Neural cell (in vitro differentiated cells): Measurements from ENCODE around the gene MALL. TPM values are rescaled to one million over a fixed set of nuclear protein-coding genes. Genes with fewer than 3 reads are reported as not detected.
"Not testable (repeated sequence)": the region's sequence is repeated elsewhere in the genome, so short reads cannot be mapped to it uniquely, and the experiment has no call there.

Experiments
- H2AFZ ChIP-seq: fragments of 200-600, 300-800 bp; sonication (generic), shearing (Covaris generic); 2 replicates; pipeline ENCODE4 v1.6.0; 2014; ENCODE audit warnings: low read depth, mild to moderate bottlenecking, antibody characterized with exemption, low read length, moderate library complexity
- H3F3A ChIP-seq: fragments of 200-600 bp; shearing (Covaris generic); 2 replicates; pipeline ENCODE4 v1.6.1; 2016; ENCODE audit warnings: mild to moderate bottlenecking, moderate library complexity, mixed read lengths, antibody characterized with exemption, low read length; ENCODE audit not compliant: insufficient read depth, poor library complexity, severe bottlenecking
- H3K27ac ChIP-seq: fragments of 200-600, 300-800 bp; sonication (generic), shearing (Covaris generic); 2 replicates; pipeline ENCODE4 v1.5.1; 2014; ENCODE audit warnings: mild to moderate bottlenecking, low read length, moderate library complexity
- H3K27me3 ChIP-seq: fragments of 300-800, 200-600 bp; sonication (generic), shearing (Covaris generic); 2 replicates; pipeline ENCODE4 v1.6.0; 2014; ENCODE audit warnings: mild to moderate bottlenecking, low read depth, low read length, moderate library complexity; ENCODE audit not compliant: insufficient read depth
- H3K36me3 ChIP-seq: fragments of 300-800, 200-600 bp; sonication (generic), shearing (Covaris generic); 2 replicates; pipeline ENCODE4 v1.5.1; 2014; ENCODE audit warnings: mild to moderate bottlenecking, antibody characterized with exemption, low read length, moderate library complexity; ENCODE audit not compliant: insufficient read depth
- H3K4me2 ChIP-seq: fragments of 300-800, 200-600 bp; sonication (generic), shearing (Covaris generic); 2 replicates; pipeline ENCODE4 v1.6.0; 2014; ENCODE audit warnings: mild to moderate bottlenecking, low read length
- H3K4me3 ChIP-seq: fragments of 300-800, 200-600 bp; sonication (generic), shearing (Covaris generic); 2 replicates; pipeline ENCODE4 v1.5.1; 2014; ENCODE audit warnings: mild to moderate bottlenecking, low read length, moderate library complexity
- H3K79me2 ChIP-seq: fragments of 200-600 bp; shearing (Covaris generic); replicated peaks from 2 replicates; pipeline ENCODE4 v1.6.0; 2014; ENCODE audit warnings: mild to moderate bottlenecking, low read length, moderate library complexity; ENCODE audit not compliant: insufficient read depth
- H3K9ac ChIP-seq: fragments of 300-800, 200-600 bp; sonication (generic), shearing (Covaris generic); 2 replicates; pipeline ENCODE4 v1.6.1; 2016; ENCODE audit warnings: mild to moderate bottlenecking, low read length, mixed read lengths
- H3K9me2 ChIP-seq: fragments of 200-600 bp; shearing (Covaris generic); 2 replicates; pipeline ENCODE4 v1.6.1; 2016; ENCODE audit warnings: mild to moderate bottlenecking, low read length, mixed read lengths; ENCODE audit not compliant: insufficient read depth
- H3K9me3 ChIP-seq: fragments of 200-600, 300-800 bp; sonication (generic), shearing (Covaris generic); 2 replicates; pipeline ENCODE4 v1.6.1; 2016; ENCODE audit warnings: mild to moderate bottlenecking, mixed run types, low read length, moderate library complexity, mixed read lengths
- H4K20me1 ChIP-seq: fragments of 200-600 bp; shearing (Covaris generic); 2 replicates; pipeline ENCODE4 v1.6.1; 2016; ENCODE audit warnings: mild to moderate bottlenecking, mixed run types; ENCODE audit not compliant: insufficient read depth
- EP300 ChIP-seq: fragments of 450-650 bp; conservative IDR thresholded peaks from 2 replicates; pipeline ENCODE4 v1.6.1; 2014; ENCODE audit warnings: antibody characterized with exemption, mild to moderate bottlenecking, moderate library complexity; ENCODE audit not compliant: poor library complexity, severe bottlenecking
- EZH2 ChIP-seq: fragments of 200-600, 300-800 bp; shearing (Covaris generic), sonication (generic); IDR thresholded peaks from 2 replicates; pipeline ENCODE4 v1.6.1; 2014; ENCODE audit warnings: antibody characterized with exemption, low read length, borderline replicate concordance, mild to moderate bottlenecking; ENCODE audit not compliant: insufficient read depth, poor library complexity, severe bottlenecking
- MXI1 ChIP-seq: fragments of 450-650 bp; conservative IDR thresholded peaks from 2 replicates; pipeline ENCODE4 v1.6.1; 2014; ENCODE audit warnings: antibody characterized with exemption, mild to moderate bottlenecking; ENCODE audit not compliant: poor library complexity, severe bottlenecking
- POLR2AphosphoS5 ChIP-seq: IDR thresholded peaks from 2 replicates; pipeline ENCODE4 v1.6.1; 2012
- RAD21 ChIP-seq: fragments of 450-650 bp; conservative IDR thresholded peaks from 2 replicates; pipeline ENCODE4 v1.6.1; 2014; ENCODE audit warnings: antibody characterized with exemption, mild to moderate bottlenecking, moderate library complexity
- SMC3 ChIP-seq: fragments of 450-650 bp; conservative IDR thresholded peaks from 2 replicates; pipeline ENCODE4 v1.6.1; 2014; ENCODE audit warnings: antibody characterized with exemption, mild to moderate bottlenecking, moderate library complexity; ENCODE audit not compliant: poor library complexity
- TAF1 ChIP-seq: IDR thresholded peaks from 2 replicates; pipeline ENCODE4 v1.6.1; 2012; ENCODE audit warnings: low read depth
- polyA plus RNA-seq: library from polyadenylated mRNA; depleted of rRNA; stranded (reverse); fragments of >200 nt; gene quantifications from 2 replicates; pipeline ENCODE4 v1.2.3, GENCODE V29; 2014
- TF ChIP-seq, protein P1 (sequence below): fragments of 450-650 bp; IDR thresholded peaks from 2 replicates; pipeline ENCODE4 v1.5.1; 2014; ENCODE audit warnings: antibody characterized with exemption, mild to moderate bottlenecking, moderate library complexity; ENCODE audit not compliant: poor library complexity, severe bottlenecking
- TF ChIP-seq, protein P2 (sequence below): IDR thresholded peaks from 2 replicates; pipeline ENCODE4 v1.6.1; 2012; ENCODE audit warnings: borderline replicate concordance

MALL gene
- polyA plus RNA-seq, 1 donor from 2014 or later = not detected

DNA sequence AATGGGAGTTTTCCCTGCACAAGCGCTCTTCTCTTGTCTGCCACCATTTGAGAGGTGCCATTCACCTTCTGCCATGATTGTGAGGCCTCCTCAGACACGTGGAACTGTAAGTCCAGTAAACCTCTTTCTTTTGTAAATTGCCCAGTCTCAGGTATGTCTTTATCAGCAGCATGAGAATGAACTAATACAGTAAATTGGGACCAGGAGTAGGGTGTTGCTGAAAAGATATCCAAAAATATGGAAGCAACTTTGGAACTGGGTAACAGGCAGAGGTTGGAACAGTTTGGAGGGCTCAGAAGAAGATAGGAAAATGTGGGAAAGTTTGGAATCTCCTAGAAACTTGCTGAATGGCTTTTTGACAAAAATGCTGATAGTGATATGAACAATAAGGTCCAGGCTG, 38.6 kb upstream of the MALL start:
- H3K27me3 ChIP-seq, H3K9ac ChIP-seq, H3K9me2 ChIP-seq, H3K27ac ChIP-seq, H3K79me2 ChIP-seq, H3K9me3 ChIP-seq, H3K36me3 ChIP-seq, H2AFZ ChIP-seq, H3K4me2 ChIP-seq, H3F3A ChIP-seq, H3K4me3 ChIP-seq, H4K20me1 ChIP-seq: not testable (repeated sequence)

DNA sequence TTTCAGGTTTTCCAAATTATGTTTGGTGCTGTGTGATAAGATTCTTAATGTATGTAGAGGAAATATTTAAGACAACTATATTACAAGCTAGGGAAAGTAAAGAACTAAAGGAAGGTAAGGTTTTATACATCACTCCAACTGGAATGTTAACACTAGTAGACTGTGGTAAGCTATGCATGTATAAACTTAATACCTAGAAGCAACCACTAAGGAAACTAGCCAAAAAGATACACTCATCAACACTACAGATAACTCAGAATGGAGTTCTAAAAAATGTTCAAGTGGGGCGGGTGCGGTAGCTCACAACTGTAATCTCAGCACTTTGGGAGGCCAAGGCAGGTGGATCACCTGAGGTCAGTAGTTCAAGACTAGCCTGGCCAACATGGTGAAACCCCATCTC, 37.8 kb upstream of the MALL start:
- Histone ChIP-seq H3F3A (no peaks in the 10 kb centered on the region), H3K9ac (no peak overlapping the region), H4K20me1 (no peaks in the 10 kb centered on the region), H3K36me3 (no peaks in the 10 kb centered on the region), H3K27me3 (no peaks in the 10 kb centered on the region), H3K27ac (no peak overlapping the region), H3K9me3 (peaks cover 4% of the 10 kb centered on the region), H2AFZ (no peak overlapping the region), H3K4me2 (no peak overlapping the region), H3K4me3 (no peak overlapping the region), H3K9me2 (no peaks in the 10 kb centered on the region), H3K79me2 (no peaks in the 10 kb centered on the region)
- TF ChIP-seq, protein P1, sequence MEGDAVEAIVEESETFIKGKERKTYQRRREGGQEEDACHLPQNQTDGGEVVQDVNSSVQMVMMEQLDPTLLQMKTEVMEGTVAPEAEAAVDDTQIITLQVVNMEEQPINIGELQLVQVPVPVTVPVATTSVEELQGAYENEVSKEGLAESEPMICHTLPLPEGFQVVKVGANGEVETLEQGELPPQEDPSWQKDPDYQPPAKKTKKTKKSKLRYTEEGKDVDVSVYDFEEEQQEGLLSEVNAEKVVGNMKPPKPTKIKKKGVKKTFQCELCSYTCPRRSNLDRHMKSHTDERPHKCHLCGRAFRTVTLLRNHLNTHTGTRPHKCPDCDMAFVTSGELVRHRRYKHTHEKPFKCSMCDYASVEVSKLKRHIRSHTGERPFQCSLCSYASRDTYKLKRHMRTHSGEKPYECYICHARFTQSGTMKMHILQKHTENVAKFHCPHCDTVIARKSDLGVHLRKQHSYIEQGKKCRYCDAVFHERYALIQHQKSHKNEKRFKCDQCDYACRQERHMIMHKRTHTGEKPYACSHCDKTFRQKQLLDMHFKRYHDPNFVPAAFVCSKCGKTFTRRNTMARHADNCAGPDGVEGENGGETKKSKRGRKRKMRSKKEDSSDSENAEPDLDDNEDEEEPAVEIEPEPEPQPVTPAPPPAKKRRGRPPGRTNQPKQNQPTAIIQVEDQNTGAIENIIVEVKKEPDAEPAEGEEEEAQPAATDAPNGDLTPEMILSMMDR = no peak
- no peak for TF ChIP-seq RAD21
- TF ChIP-seq, protein P2, sequence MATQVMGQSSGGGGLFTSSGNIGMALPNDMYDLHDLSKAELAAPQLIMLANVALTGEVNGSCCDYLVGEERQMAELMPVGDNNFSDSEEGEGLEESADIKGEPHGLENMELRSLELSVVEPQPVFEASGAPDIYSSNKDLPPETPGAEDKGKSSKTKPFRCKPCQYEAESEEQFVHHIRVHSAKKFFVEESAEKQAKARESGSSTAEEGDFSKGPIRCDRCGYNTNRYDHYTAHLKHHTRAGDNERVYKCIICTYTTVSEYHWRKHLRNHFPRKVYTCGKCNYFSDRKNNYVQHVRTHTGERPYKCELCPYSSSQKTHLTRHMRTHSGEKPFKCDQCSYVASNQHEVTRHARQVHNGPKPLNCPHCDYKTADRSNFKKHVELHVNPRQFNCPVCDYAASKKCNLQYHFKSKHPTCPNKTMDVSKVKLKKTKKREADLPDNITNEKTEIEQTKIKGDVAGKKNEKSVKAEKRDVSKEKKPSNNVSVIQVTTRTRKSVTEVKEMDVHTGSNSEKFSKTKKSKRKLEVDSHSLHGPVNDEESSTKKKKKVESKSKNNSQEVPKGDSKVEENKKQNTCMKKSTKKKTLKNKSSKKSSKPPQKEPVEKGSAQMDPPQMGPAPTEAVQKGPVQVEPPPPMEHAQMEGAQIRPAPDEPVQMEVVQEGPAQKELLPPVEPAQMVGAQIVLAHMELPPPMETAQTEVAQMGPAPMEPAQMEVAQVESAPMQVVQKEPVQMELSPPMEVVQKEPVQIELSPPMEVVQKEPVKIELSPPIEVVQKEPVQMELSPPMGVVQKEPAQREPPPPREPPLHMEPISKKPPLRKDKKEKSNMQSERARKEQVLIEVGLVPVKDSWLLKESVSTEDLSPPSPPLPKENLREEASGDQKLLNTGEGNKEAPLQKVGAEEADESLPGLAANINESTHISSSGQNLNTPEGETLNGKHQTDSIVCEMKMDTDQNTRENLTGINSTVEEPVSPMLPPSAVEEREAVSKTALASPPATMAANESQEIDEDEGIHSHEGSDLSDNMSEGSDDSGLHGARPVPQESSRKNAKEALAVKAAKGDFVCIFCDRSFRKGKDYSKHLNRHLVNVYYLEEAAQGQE = no peak
- TF ChIP-seq MXI1 = no peak
- TF ChIP-seq SMC3 = no peak
- no peak for TF ChIP-seq POLR2AphosphoS5

DNA sequence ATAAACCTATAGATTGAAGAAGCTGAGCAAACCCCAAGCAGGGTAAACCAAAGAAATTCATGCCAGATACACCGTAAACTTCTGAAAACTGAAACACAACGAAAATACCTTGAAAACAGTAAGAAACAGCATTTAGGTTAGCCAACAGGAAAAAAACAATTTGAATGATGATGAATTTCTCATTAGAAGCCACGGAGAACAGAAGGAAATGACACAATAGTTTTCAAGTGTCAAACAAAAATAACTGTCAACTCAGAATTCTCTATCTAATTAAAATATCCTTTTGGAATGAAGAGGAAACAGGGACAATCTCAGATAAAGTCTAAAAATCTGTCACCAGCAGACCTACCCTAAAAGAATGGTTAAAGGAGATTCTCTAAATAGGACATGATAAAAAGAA, 37.3 kb upstream of the MALL start:
- Histone ChIP-seq H3K9me2 (no peaks in the 10 kb centered on the region), H3K27ac (no peak overlapping the region), H3K79me2 (no peaks in the 10 kb centered on the region), H3K4me3 (no peak overlapping the region), H3K4me2 (no peak overlapping the region), H3F3A (no peaks in the 10 kb centered on the region), H3K9ac (no peak overlapping the region), H2AFZ (no peak overlapping the region), H4K20me1 (no peaks in the 10 kb centered on the region), H3K36me3 (no peaks in the 10 kb centered on the region), H3K27me3 (no peaks in the 10 kb centered on the region), H3K9me3 (peaks cover 4% of the 10 kb centered on the region)
- TF ChIP-seq SMC3 = no peak
- TF ChIP-seq MXI1 = no peak
- no peak for TF ChIP-seq EP300
- TF ChIP-seq TAF1 = no peak
- TF ChIP-seq, protein P1 = no peak
- no peak for TF ChIP-seq RAD21
- TF ChIP-seq EZH2 = no peak
